Activated naive CD4-positive, alpha-beta T cell treated with Interleukin-2 at 50 U/mL for 16 hours (primary cell): ENCODE data around the gene OR11A1.
"Not testable (repeated sequence)": the region's sequence is repeated elsewhere in the genome, so short reads cannot be mapped to it uniquely, and the experiment has no call there.

Source experiments
- DNase-seq: peaks from one replicate; pipeline ENCODE4 v3.0.0-alpha.2; 2020

The OR11A1 gene

DNA sequence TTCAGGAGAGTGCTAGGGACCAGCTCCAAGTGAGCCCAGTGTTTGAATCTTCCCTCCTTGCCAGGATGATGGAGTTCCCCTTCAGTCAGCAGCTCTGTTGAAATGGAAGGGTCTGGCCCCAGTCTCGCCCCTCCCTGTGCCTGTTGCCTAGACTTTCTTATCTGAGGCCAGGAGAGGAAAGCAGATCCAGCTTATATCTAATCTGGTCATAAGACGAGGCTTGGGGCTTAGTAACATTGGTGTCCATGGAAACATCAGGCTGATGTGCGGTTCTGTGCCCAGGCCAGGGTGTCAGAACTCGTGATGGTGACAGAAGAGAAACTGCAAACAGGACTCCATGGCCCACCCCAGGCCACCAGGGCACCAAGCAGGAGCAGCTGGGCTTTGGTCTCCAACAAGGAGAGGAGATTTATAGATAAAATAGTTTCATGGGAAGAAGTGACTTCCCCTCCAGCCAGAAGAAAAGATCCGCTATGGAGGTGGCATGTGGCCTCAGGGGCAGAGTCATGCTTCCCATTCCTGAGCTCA lies 21.1 kb upstream of the OR11A1 start:
- DNase-seq: no peak

DNA sequence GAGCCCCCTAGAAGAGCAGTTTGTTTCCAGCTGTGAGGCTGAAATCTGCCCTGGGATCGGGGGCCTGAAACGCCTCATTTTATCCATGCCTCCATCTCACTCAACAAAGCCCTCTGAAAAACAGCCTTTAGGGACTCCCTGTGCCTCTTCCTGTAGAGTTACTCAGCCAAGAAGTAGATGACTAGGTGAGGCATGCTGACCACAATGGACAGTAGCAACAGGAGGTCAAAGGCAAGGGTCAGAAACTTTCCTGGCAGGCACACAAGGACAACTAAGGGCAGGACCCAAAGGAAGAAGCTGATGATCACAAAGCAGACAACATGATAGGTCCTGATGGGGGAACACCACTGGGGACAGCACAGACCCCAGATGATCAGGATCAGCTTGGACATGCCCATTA lies 18.1 kb upstream of the OR11A1 start:
- no peak for DNase-seq

- DNase-seq: no peak
Measured at GRCh38 chr6:29466241-29466640, 9.4 kb upstream of the OR11A1 start.

- no peak for DNase-seq
Measured at GRCh38 chr6:29465801-29466200, 8.9 kb upstream of the OR11A1 start.

- no peak for DNase-seq
Measured at GRCh38 chr6:29465279-29465678, 8.4 kb upstream of the OR11A1 start.

DNA sequence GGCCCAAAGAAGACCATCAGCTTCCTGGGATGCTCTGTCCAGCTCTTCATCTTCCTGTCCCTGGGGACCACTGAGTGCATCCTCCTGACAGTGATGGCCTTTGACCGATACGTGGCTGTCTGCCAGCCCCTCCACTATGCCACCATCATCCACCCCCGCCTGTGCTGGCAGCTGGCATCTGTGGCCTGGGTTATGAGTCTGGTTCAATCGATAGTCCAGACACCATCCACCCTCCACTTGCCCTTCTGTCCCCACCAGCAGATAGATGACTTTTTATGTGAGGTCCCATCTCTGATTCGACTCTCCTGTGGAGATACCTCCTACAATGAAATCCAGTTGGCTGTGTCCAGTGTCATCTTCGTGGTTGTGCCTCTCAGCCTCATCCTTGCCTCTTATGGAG lies 5.2 kb upstream of the OR11A1 start:
- DNase-seq: no peak

GRCh38 chr6:29461021-29461814 lies 4.3 kb upstream of the OR11A1 start:
- no peak for DNase-seq

DNA sequence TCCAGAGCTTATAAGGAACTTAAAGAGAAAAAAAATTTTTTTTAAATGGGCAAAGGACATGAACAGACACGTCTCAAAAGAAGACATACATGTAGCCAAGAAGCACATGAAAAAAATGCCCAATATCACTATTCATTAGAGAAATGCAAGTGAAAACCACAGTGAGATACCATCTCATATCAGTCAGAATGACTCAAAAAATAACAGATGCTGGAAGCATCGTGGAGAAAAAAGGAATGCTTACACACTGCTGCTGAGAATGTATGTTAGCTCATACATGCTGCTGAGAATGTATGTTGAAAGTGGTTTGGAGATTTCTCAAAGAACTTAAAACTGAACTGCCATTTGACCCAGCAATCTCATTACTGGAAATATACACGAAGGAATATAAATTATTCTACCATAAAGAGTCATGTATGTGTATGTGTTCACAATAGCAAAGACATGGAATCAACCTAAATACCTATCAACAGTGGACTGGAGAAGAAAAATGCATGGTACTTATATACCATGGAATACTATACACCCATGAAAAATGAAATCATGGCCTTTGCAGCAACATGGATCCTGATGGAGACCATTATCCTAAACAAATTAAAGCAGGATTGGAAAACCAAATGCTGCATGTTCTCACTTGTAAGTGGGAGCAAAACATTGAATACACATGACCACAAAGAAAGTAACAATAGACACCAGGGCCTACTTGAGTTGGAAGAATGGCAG lies 5.2 kb downstream of the OR11A1 start:
- no peak for DNase-seq

GRCh38 chr6:29447670-29448069 lies 9.2 kb downstream of the OR11A1 start:
- DNase-seq: no peak

DNA sequence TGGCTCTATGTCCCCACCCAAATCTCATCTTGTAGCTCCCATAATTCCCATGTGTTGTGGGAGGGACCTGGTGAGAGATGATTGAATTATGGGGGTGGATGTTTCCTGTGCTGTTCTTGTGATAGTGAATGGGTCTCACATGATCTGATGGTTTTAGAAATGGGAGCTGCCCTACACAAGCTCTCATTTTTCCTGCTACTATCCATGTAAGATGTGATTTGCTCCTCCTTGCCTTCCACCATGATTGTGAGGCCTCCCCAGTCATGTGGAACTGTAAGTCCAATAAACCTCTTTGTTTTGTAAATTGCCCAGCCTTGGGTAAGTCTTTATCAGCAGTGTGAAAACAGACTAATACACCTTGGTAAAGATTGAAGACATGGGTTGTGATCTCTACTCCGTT lies 12.8 kb downstream of the OR11A1 start:
- not testable (repeated sequence) for DNase-seq

DNA sequence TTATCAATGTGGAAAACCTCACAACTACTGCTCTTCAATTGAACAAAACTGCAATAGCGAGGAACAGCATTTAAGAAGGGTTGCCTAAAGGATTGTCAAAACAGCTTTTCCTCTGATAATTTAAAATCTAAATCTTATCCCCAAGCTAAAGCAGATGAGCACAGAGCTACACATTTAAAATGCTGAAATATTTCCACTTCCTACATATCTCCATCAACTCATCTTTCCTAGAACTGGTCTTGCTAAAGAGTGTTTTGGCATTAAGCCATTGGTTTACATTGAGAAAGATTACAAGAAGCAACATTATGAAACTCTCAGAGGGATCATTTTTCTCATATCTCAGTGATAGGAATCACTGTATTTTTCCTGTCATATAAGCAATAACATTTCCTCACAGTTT lies 14.2 kb downstream of the OR11A1 start:
- DNase-seq: no peak

GRCh38 chr6:29439006-29439405 lies 17.9 kb downstream of the OR11A1 start, which contains the start of gene OR10C1:
OR10C1 (plus strand) TSS chr6:29439306; CDS start chr6:29440016, 710 bp downstream.
- no peak for DNase-seq

- not testable (repeated sequence) for DNase-seq
Measured at GRCh38 chr6:29436730-29437129, 20.1 kb downstream of the OR11A1 start.

DNA sequence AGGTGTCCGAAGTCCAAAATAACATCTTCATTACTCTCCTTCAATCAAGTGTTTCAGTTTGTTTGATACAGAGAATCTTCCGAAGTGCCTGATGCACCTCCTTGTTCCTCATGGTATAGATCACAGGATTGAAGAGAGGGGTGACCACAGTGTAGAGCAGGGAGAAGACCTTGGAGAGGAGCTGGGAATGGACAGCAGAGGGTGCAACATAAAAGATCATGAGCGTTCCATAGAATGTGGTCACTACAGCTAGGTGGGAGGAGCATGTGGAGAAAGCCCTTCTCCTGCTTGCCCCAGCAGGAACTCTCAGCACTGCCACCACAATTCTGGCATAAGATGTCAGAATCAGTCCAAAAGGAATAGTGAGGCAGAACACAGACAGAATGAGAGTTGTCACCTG lies 30.2 kb downstream of the OR11A1 start:
- no peak for DNase-seq

GRCh38 chr6:29425075-29425474 lies 31.8 kb downstream of the OR11A1 start:
- no peak for DNase-seq

DNA sequence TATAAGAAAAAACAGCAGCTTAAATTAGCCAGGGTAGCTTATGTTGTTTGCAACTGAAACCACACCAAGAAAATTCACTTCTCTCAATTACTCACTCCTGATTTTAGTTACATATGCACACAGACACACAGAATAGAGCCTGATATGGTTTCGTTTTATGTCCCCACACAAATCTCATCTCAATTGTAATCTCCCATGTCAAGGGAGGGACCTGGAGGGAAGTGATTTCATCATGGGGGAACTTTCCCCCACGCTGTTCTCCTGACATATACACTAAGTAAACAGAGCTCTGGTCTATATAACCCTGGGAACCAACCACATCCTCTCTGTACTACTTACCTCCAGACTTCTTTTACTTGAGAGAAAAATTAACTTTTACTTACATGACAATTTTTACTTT lies 32.3 kb downstream of the OR11A1 start:
- DNase-seq: no peak

DNA sequence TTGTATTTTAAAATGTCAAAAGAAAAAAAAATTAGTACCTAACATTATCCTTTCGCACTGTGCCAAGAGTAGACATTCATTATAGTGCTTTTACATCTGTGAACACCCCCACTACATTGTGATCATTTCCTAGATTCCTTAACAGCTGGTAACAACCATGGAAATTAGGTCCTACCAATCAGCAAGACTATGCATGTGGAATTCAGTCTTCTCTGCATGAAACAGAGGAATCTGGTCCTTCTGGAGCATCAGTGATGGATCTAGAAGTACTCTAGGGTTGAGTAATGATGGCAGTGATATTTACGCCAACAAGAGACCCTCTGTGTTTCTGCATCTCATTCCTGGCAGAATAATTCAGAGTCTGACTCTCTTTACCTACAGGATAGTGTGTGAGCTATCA lies 32.7 kb downstream of the OR11A1 start:
- no peak for DNase-seq

DNA sequence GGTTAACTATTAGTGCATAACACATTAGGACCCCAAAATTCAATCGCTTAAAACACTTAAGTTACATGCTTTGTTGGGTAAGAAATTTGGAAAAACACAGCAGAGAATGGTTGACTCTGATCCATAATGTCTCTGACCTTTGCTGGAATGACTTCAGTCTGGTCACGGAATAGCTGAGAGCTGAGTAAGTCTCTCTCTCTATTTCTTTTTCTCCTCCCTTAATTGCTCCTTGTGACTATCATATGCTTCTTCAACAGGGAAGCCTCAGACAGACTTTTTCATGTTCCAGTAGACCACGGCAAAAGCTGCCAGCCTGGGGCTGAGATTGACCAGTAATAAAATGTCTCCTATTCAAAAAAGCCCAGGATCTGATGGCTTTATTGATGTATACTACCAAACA lies 37.4 kb downstream of the OR11A1 start:
- DNase-seq: no peak

DNA sequence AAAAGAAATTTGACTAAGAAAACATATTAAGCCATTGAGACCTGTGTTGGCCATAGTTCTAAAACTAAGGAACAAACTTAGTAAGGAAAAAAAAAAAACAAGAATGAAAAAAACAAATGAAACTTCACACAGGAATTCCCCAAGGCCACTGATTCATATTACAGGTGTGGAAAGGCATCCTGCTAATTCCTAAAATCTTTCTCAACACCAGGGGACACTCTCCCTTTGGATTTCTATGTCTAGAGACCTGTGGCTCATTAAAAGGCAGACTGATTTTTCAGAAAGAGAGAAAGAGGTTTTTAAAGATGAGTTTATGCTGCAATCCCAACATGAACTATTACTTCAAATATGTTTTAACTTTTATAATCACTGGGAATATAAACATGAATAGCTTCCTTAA lies 42.3 kb downstream of the OR11A1 start, which contains the start of gene OR12D1:
Gene OR12D1, plus strand, starts transcription at position 341 of the 400 bp plus-strand sequence.
- DNase-seq: no peak

DNA sequence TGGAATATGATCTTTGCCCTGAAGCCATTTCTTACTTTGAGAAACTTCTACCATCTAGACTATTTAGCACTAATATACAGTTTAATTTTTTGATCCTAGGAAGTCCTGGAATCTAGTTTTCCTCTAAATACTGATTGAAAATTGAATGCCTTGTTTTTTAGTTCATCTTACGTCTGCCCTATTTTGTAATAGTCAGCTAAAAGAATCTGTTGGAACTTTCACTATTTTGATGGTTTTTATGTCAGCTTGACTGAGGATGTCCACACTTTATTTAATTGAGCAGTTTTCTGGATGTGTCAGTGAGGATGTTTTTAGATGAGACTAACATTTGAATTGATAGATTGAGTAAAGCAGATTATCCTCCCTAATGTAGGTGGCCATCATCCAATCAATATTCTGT lies 53.1 kb downstream of the OR11A1 start:
- no peak for DNase-seq

- DNase-seq: no peak
Measured at GRCh38 chr6:29399525-29399924, 57.3 kb downstream of the OR11A1 start.

DNA sequence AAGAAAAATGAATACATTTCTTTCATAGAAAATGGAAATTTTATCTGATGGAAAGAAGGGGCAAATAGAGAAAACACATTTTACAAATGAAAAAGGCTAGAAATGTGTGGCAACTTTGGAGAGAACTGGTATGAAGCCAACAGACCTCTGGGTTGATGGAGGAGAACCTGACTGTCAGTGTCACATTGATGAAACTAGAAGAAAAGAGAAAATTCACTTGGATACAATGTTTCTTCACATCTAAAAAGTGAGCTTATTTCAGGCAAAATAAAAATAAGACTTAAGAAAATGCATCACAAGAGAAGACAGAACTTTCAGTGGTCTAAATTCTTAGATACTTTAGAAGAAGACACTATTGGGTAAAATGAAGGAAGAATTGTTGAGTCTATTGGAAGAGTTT lies 61.5 kb downstream of the OR11A1 start, which contains the start of gene OR12D2:
Gene OR12D2, plus strand, starts transcription at position 301 of the 400 bp plus-strand sequence. CDS start 1,069 bp downstream, outside the sequence.
- DNase-seq: no peak

GRCh38 chr6:29388533-29388932 lies 68.3 kb downstream of the OR11A1 start:
- DNase-seq: no peak

GRCh38 chr6:29376003-29376402 lies 80.9 kb downstream of the OR11A1 start:
- no peak for DNase-seq
